A549 (cell line): ENCODE measurements around the gene CHRNA4. TPM values are rescaled to one million over a fixed set of nuclear protein-coding genes. Genes with fewer than 3 reads are reported as not detected.

Experiments
- ATAC-seq, 2 experiments: fragments of 200-7000 bp in 1 of 2; fragments of >200 bp in 1 of 2; cut with Nextera tagmentation in 1 of 2; cut with Tn5 transposase in 1 of 2; 3 replicates each; pipeline versions ENCODE4 v1.8.0 to v1.9.1; 2018 to 2020; ENCODE audit warnings: mild to moderate bottlenecking in 1 of 2, moderate library complexity in 1 of 2
- CTCF ChIA-PET: fragments of 300-600 bp; sonication (Branson Sonifier 250); formaldehyde crosslinking; extraction: SDS; loops from one replicate; lab custom pipeline; 2021; ENCODE audit warnings: antibody characterized with exemption, inconsistent platforms; lab: Yijun Ruan, JAX
- POLR2A ChIA-PET: fragments of 350-600 bp; formaldehyde crosslinking; extraction: SDS; loops from one replicate; lab custom pipeline; 2021; ENCODE audit warnings: antibody characterized with exemption, inconsistent platforms; lab: Yijun Ruan, JAX
- DNase-seq, 2 experiments: peaks; one replicate each; pipeline versions ENCODE4 v3.0.0 to v3.0.0-alpha.2; 2011 to 2016; ENCODE audit warnings: low read depth in 1 of 2, low spot score in 1 of 2
- FAIRE-seq: peaks from 2 replicates; lab custom pipeline; 2011; peaks lifted over from hg19 to GRCh38; lab: Jason Lieb, UNC
- H3K27ac ChIP-seq, 2 experiments: fragments of >200 bp; sonication (Bioruptor Twin); formaldehyde crosslinking; 3 replicates each; pipeline ENCODE4 v1.5.1; 2016 to 2017
- H3K4me1 ChIP-seq: fragments of >200 bp; sonication (Bioruptor Twin); formaldehyde crosslinking; 3 replicates; pipeline ENCODE4 v1.6.1; 2016
- H3K4me2 ChIP-seq: fragments of >200 bp; sonication (Bioruptor Twin); formaldehyde crosslinking; 3 replicates; pipeline ENCODE4 v1.6.1; 2016
- H3K4me3 ChIP-seq: fragments of >200 bp; sonication (Bioruptor Twin); formaldehyde crosslinking; 3 replicates; pipeline ENCODE4 v1.5.1; 2016
- H3K9me3 ChIP-seq: fragments of >200 bp; sonication (Bioruptor Twin); formaldehyde crosslinking; 3 replicates; pipeline ENCODE4 v1.6.1; 2016
- CBX2 ChIP-seq: fragments of 200-600 bp; sonication (generic); IDR thresholded peaks from 2 replicates; pipeline ENCODE4 v1.6.1; 2016; ENCODE audit warnings: low read depth, mild to moderate bottlenecking, borderline replicate concordance
- CEBPB ChIP-seq, 2 experiments: fragments of >200 bp in 1 of 2; sonication (Bioruptor Twin) in 1 of 2; formaldehyde crosslinking in 1 of 2; IDR thresholded peaks; 2 replicates each; pipeline ENCODE4 v1.6.1; 2012 to 2016
- EHMT2 ChIP-seq: fragments of 200-600 bp; sonication (generic); IDR thresholded peaks from 2 replicates; pipeline ENCODE4 v1.6.1; 2016; ENCODE audit warnings: antibody characterized with exemption, low read depth, mild to moderate bottlenecking, moderate library complexity
- EP300 ChIP-seq, 2 experiments: fragments of >200 bp; sonication (Bioruptor Twin); formaldehyde crosslinking; IDR thresholded peaks; 2 replicates in 1 of 2; 3 replicates in 1 of 2; pipeline ENCODE4 v1.6.1; 2016 to 2017
- FOSB ChIP-seq: fragments of 250-450 bp; sonication (Bioruptor Pico); IDR thresholded peaks from 2 replicates; pipeline ENCODE4 v1.5.0; 2020; ENCODE audit warnings: mild to moderate bottlenecking, moderate library complexity
- FOXS1 ChIP-seq: fragments of 250-450 bp; sonication (Bioruptor Pico); IDR thresholded peaks from 2 replicates; pipeline ENCODE4 v1.5.0; 2020; ENCODE audit warnings: mild to moderate bottlenecking, moderate library complexity
- HDAC2 ChIP-seq: fragments of 200-600 bp; sonication (generic); IDR thresholded peaks from 2 replicates; pipeline ENCODE4 v1.6.1; 2016
- HOXA7 ChIP-seq: fragments of 250-450 bp; sonication (Bioruptor Pico); IDR thresholded peaks from 2 replicates; pipeline ENCODE4 v1.5.0; 2020; ENCODE audit warnings: mild to moderate bottlenecking, moderate library complexity
- JUN ChIP-seq, 2 experiments: fragments of >200 bp; sonication (Bioruptor Twin); formaldehyde crosslinking; IDR thresholded peaks; 2 replicates in 1 of 2; 3 replicates in 1 of 2; pipeline ENCODE4 v1.6.1; 2016 to 2017
- KDM5A ChIP-seq: fragments of 200-600 bp; sonication (generic); IDR thresholded peaks from 2 replicates; pipeline ENCODE4 v1.6.1; 2016; ENCODE audit warnings: antibody characterized with exemption, mild to moderate bottlenecking
- MAFK ChIP-seq: fragments of 450-650 bp; IDR thresholded peaks from 2 replicates; pipeline ENCODE4 v1.6.1; 2014; ENCODE audit not compliant: partially characterized antibody
- NFE2L2 ChIP-seq: fragments of 150-350 bp; conservative IDR thresholded peaks from 2 replicates; pipeline ENCODE4 v1.6.1; 2014; ENCODE audit warnings: low read length
- NPAS2 ChIP-seq: fragments of 250-450 bp; sonication (Bioruptor Pico); IDR thresholded peaks from 2 replicates; pipeline ENCODE4 v1.8.0; 2022; ENCODE audit warnings: mild to moderate bottlenecking, moderate library complexity, borderline replicate concordance
- POLR2A ChIP-seq: IDR thresholded peaks from 2 replicates; pipeline ENCODE4 v1.6.1; 2012; ENCODE audit warnings: mild to moderate bottlenecking, low read length
- RARB ChIP-seq: fragments of 250-450 bp; sonication (Bioruptor Pico); IDR thresholded peaks from 2 replicates; pipeline ENCODE4 v1.8.0; 2021; ENCODE audit warnings: mild to moderate bottlenecking, moderate library complexity
- RCOR1 ChIP-seq: fragments of 150-350 bp; IDR thresholded peaks from 2 replicates; pipeline ENCODE4 v1.6.1; 2014; ENCODE audit warnings: antibody characterized with exemption, low read length, low read depth
- RFX5 ChIP-seq: fragments of 450-650 bp; IDR thresholded peaks from 2 replicates; pipeline ENCODE4 v1.7.1; 2014; ENCODE audit warnings: antibody characterized with exemption, mild to moderate bottlenecking, moderate library complexity
- ZC3H11A ChIP-seq: fragments of 450-650 bp; IDR thresholded peaks from 2 replicates; pipeline ENCODE4 v1.6.1; 2014; ENCODE audit warnings: antibody characterized with exemption, mild to moderate bottlenecking
- ZNF302 ChIP-seq: fragments of 250-450 bp; sonication (Bioruptor Pico); IDR thresholded peaks from 2 replicates; pipeline ENCODE4 v1.9.0; 2021; ENCODE audit warnings: inconsistent platforms, mild to moderate bottlenecking, moderate library complexity
- WGBS: methylation state at CpG from one replicate; pipeline ENCODE4 v1.1.6; 2017; ENCODE audit errors: missing lambda C conversion rate; 5-methylcytosine and 5-hydroxymethylcytosine counted together
- polyA plus RNA-seq, 4 experiments: library from polyadenylated mRNA; depleted of rRNA in 3 of 4; stranded (reverse); fragments of >200 nt; fragmentation: RNase III in 1 of 4; extraction: RNeasy Plus Mini Kit Qiagen cat#74134 plus additional on column Dnase treatment in 1 of 4; gene quantifications; 2 replicates in 3 of 4; 3 replicates in 1 of 4; pipeline ENCODE4 v1.2.3, GENCODE V29; 2011 to 2017
- TF ChIP-seq, protein P1 (sequence below): fragments of >200 bp; sonication (Bioruptor Twin); formaldehyde crosslinking; IDR thresholded peaks from 3 replicates; pipeline ENCODE4 v1.5.1; 2016
- TF ChIP-seq, protein P2 (sequence below): fragments of 250-450 bp; sonication (Bioruptor Pico); IDR thresholded peaks from 2 replicates; pipeline ENCODE4 v1.5.0; 2021; ENCODE audit warnings: mild to moderate bottlenecking, moderate library complexity, borderline replicate concordance
- TF ChIP-seq, protein P3 (sequence below): IDR thresholded peaks from 2 replicates; pipeline ENCODE4 v1.6.1; 2012

Gene CHRNA4
- polyA plus RNA-seq, 2 of the 4 experiments (the other 2 are of a cell fraction), result 0.03 to 0.23 TPM

DNA sequence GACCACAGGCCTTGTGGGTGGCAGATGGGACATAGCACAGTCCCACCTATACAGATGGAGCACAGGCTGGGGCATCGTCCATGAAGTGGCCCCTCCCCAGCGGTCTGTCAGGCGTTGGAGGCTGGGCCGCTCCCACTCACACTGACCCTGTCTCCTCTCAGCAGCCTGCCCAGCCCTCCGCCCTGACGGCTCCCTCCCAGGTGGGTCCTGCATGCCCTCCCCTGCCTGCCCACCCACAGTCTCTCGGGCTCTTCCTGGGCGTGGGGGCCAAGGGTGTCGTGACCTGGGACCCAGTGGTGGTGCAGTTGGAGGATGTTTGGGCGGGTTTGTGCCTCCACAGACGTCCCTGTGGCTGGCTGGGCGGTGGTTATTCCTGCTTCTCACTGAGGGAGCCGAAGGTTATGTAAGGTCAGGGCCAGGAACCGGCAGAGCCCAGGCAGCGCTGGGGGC is 45.9 kb downstream of the CHRNA4 start:
- no peak for DNase-seq
- no peak overlapping the region for H3K4me3 ChIP-seq
- no peak for ATAC-seq
- TF ChIP-seq, protein P1, sequence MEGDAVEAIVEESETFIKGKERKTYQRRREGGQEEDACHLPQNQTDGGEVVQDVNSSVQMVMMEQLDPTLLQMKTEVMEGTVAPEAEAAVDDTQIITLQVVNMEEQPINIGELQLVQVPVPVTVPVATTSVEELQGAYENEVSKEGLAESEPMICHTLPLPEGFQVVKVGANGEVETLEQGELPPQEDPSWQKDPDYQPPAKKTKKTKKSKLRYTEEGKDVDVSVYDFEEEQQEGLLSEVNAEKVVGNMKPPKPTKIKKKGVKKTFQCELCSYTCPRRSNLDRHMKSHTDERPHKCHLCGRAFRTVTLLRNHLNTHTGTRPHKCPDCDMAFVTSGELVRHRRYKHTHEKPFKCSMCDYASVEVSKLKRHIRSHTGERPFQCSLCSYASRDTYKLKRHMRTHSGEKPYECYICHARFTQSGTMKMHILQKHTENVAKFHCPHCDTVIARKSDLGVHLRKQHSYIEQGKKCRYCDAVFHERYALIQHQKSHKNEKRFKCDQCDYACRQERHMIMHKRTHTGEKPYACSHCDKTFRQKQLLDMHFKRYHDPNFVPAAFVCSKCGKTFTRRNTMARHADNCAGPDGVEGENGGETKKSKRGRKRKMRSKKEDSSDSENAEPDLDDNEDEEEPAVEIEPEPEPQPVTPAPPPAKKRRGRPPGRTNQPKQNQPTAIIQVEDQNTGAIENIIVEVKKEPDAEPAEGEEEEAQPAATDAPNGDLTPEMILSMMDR, result no peak
- TF ChIP-seq KDM5A (no peak), RFX5 (no peak), HOXA7 (CRISPR knock-in tag) (no peak), FOSB (CRISPR knock-in tag) (no peak), ZC3H11A (no peak), FOXS1 (CRISPR knock-in tag) (no peak), EP300 (IDR thresholded peaks at IDR 0.05) (no peak), POLR2A (no peak), NFE2L2 (no peak), MAFK (no peak), JUN (IDR thresholded peaks at IDR 0.05) (no peak), CBX2 (no peak), RARB (CRISPR knock-in tag) (no peak), ZNF302 (no peak), RCOR1 (no peak), NPAS2 (CRISPR knock-in tag) (no peak), HDAC2 (no peak)
- TF ChIP-seq, protein P2, sequence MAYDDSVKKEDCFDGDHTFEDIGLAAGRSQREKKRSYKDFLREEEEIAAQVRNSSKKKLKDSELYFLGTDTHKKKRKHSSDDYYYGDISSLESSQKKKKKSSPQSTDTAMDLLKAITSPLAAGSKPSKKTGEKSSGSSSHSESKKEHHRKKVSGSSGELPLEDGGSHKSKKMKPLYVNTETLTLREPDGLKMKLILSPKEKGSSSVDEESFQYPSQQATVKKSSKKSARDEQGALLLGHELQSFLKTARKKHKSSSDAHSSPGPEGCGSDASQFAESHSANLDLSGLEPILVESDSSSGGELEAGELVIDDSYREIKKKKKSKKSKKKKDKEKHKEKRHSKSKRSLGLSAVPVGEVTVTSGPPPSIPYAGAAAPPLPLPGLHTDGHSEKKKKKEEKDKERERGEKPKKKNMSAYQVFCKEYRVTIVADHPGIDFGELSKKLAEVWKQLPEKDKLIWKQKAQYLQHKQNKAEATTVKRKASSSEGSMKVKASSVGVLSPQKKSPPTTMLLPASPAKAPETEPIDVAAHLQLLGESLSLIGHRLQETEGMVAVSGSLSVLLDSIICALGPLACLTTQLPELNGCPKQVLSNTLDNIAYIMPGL, result no peak
- TF ChIP-seq, protein P3, sequence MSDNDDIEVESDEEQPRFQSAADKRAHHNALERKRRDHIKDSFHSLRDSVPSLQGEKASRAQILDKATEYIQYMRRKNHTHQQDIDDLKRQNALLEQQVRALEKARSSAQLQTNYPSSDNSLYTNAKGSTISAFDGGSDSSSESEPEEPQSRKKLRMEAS, result no peak
- H3K4me2 ChIP-seq, result no peak overlapping the region
- H3K27ac ChIP-seq, result no peak overlapping the region
- ChIA-PET POLR2A (no interaction called here), CTCF (interaction anchor here (1.4 kb wide), 1 partner anchor 92 kb away, joined by 3 read pairs; no protein-coding TSS in a partner anchor)
- peaks cover 12% of the 10 kb centered on the region; the same call in 2 of the 3 replicates for H3K4me1 ChIP-seq
- FAIRE-seq, result no peak
- no peaks in the 10 kb centered on the region for H3K9me3 ChIP-seq
- 35% methylated on average over 8 of the region's 15 CpGs for WGBS

DNA sequence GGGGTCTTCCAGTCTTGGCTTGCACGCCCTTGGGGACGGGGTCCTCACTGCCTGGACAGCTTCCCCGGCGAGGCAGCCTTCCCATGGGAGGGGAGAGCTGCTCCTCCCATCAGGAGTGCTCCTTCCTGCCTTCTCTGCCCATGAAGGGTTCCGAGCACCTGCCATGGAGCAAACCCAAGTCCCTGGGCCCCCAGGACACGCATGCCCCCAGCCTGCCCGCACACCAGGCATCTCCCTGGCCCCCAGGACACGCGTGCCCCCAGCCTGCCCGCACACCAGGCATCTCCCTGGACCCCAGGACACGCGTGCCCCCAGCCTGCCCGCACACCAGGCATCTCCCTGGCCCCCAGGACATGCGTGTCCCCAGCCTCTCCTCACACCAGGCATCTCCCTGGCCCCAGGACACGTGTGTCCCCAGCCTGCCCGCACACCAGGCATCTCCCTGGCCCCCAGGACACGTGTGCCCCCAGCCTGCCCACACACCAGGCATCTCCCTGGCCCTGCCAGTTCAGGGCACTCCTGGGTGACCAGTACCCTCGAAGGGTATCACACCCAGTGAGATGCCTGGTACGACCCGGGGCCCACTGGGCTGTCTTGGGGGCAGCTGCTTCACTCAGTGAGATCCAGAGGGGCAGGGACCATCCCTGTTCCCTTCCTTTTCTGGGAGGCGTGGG is 46.4 kb downstream of the CHRNA4 start:
- no peaks in the 10 kb centered on the region for H3K9me3 ChIP-seq
- H3K4me2 ChIP-seq, result no peak overlapping the region
- CTCF ChIA-PET, result interaction anchor here (0.9 to 1.4 kb wide), 3 partner anchors 67 to 342 kb away, joined by 3 to 9 read pairs (median 3); no protein-coding TSS in a partner anchor
- WGBS, result 35% methylated on average over 4 of the region's 21 CpGs
- no peak overlapping the region for H3K4me3 ChIP-seq
- H3K4me1 ChIP-seq, result peaks cover 12% of the 10 kb centered on the region; the same call in 2 of the 3 replicates
- FAIRE-seq, result no peak
- POLR2A ChIA-PET, result no interaction called here
- no peak overlapping the region for H3K27ac ChIP-seq
- TF ChIP-seq CEBPB (IDR thresholded peaks at IDR 0.05), result no peak
- no peak for TF ChIP-seq POLR2A
- TF ChIP-seq EHMT2, result no peak
- no peak for ATAC-seq
- no peak for DNase-seq
